ENCODE measurements around the gene RNF43.

- TF ChIP-seq CTCF (IDR thresholded peaks at IDR 0.05): no peak
- no peak for TF ChIP-seq POLR2A (IDR thresholded peaks at IDR 0.05)
Measured at GRCh38 chr17:58370309-58370708, 47.0 kb downstream of the RNF43 start.
